Psoas muscle (tissue), 8 donors: ENCODE data around the gene LRCH4. TPM values are rescaled to one million over a fixed set of nuclear protein-coding genes. Genes with fewer than 3 reads are reported as not detected.

Experiments
- ATAC-seq, 4 donors: fragments of 200-7000 bp; cut with Tn5 transposase; one replicate each; pipeline ENCODE4 v1.9.1; 2020; ENCODE audit warnings: moderate library complexity in 3 of 4, mild to moderate bottlenecking in 2 of 4
- DNase-seq, 2 donors: peaks; one replicate each; pipeline ENCODE4 v3.0.0-alpha.2; 2020
- H3K27ac ChIP-seq: fragments of 200-600 bp; one replicate; pipeline ENCODE4 v1.8.0; 2022
- H3K27me3 ChIP-seq, 3 donors: fragments of 200-600 bp in 1 of 3; one replicate each; pipeline versions ENCODE4 v1.6.1 to v1.8.0; 2013 to 2022; ENCODE audit warnings: low read length in 2 of 3, mild to moderate bottlenecking in 2 of 3, moderate library complexity in 1 of 3; ENCODE audit not compliant: insufficient read depth in 3 of 3
- H3K36me3 ChIP-seq, 2 donors: fragments of 200-600 bp in 1 of 2; one replicate each; pipeline versions ENCODE4 v1.6.1 to v1.8.0; 2013 to 2022; ENCODE audit warnings: low read depth in 1 of 2, mild to moderate bottlenecking in 1 of 2, moderate library complexity in 1 of 2; ENCODE audit not compliant: insufficient read depth in 1 of 2
- H3K4me1 ChIP-seq: fragments of 200-600 bp; one replicate; pipeline ENCODE4 v1.8.0; 2022
- H3K4me3 ChIP-seq: fragments of 200-600 bp; one replicate; pipeline ENCODE4 v1.8.0; 2022; ENCODE audit warnings: mild to moderate bottlenecking
- H3K9me3 ChIP-seq: fragments of 200-600 bp; one replicate; pipeline ENCODE4 v1.8.0; 2022
- WGBS, 3 donors: extraction: QIAGEN DNeasy Blood & Tissue Kit; methylation state at CpG; one replicate each; pipeline versions ENCODE4 v1.1.6 to v1.1.7; 2013; 5-methylcytosine and 5-hydroxymethylcytosine counted together
- intact Hi-C, 2 donors: fragments of 100-400 bp; cut with DNase I; formaldehyde crosslinking; loops; one replicate each; pipeline versions ENCODE4 v1.11.0 to v1.14.2; 2022
- polyA plus RNA-seq, 3 donors: library from polyadenylated mRNA; stranded (reverse); fragments of 200-250 nt; gene quantifications; one replicate each; pipeline ENCODE4 v1.2.3, GENCODE V29; 2013
- total RNA-seq, 4 donors: library from RNA; stranded (reverse); fragmentation: NEBNext Ultra II Directional in 2 of 4; extraction: Animal tissue kit (Norgen Biotek cat#: 25700) in 2 of 4; gene quantifications; one replicate each; pipeline versions ENCODE4 v1.2.1 to v1.2.4, GENCODE V29; 2021 to 2023
- TF ChIP-seq, protein P1 (sequence below): fragments of 200-600 bp; IDR thresholded peaks from one replicate; pipeline ENCODE4 v1.8.0; 2022; ENCODE audit warnings: antibody characterized with exemption
- donor health status: healthy with polysubstance abuse.
- donor health status: DM: no; HTN: no; CAD: no; lungs with moderate emphysema.
- donor health status: Bipolar disorder and iron deficiency.
- donor health status: healthy.
- donor health status: DM: yes; HTN: yes; CAD: no.
- donor health status: DM: no; HTN: no; CAD: no.
- donor health status: DM: no; HTN: no; CAD: no.
- donor health status: DM: yes; HTN: yes; CAD: no.

Gene LRCH4
- total and polyA plus RNA-seq, 7 donors = 16.7 to 41.5 (median 33.5) TPM

- H3K4me1 ChIP-seq = no peaks in the 10 kb centered on the region
- 84 to 90% (median 84%) methylated on average over 13 to 20 of the region's 20 CpGs for WGBS, 3 donors
- DNase-seq (no peak), ATAC-seq (no peak)
- H3K27ac ChIP-seq = no peak overlapping the region
- intact Hi-C loops = no loop called here
- H3K36me3 ChIP-seq = peaks cover 10 to 50% of the 10 kb centered on the region in 2 donors
- no peaks in the 10 kb centered on the region for H3K9me3 ChIP-seq
- TF ChIP-seq, protein P1, sequence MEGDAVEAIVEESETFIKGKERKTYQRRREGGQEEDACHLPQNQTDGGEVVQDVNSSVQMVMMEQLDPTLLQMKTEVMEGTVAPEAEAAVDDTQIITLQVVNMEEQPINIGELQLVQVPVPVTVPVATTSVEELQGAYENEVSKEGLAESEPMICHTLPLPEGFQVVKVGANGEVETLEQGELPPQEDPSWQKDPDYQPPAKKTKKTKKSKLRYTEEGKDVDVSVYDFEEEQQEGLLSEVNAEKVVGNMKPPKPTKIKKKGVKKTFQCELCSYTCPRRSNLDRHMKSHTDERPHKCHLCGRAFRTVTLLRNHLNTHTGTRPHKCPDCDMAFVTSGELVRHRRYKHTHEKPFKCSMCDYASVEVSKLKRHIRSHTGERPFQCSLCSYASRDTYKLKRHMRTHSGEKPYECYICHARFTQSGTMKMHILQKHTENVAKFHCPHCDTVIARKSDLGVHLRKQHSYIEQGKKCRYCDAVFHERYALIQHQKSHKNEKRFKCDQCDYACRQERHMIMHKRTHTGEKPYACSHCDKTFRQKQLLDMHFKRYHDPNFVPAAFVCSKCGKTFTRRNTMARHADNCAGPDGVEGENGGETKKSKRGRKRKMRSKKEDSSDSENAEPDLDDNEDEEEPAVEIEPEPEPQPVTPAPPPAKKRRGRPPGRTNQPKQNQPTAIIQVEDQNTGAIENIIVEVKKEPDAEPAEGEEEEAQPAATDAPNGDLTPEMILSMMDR = no peak
- no peak overlapping the region for H3K4me3 ChIP-seq
- H3K27me3 ChIP-seq = peaks cover 0 to 55% (median 14%) of the 10 kb centered on the region in 3 donors
Measured at GRCh38 chr7:100572281-100572948, 13.5 kb downstream of the LRCH4 start.

GRCh38 chr7:100571829-100572116 is 14.2 kb downstream of the LRCH4 start:
- no peak overlapping the region for H3K27ac ChIP-seq
- H3K4me1 ChIP-seq = no peaks in the 10 kb centered on the region
- DNase-seq (no peak), ATAC-seq (no peak)
- TF ChIP-seq, protein P1 = no peak
- H3K27me3 ChIP-seq = peaks cover 0 to 50% (median 14%) of the 10 kb centered on the region in 3 donors
- H3K9me3 ChIP-seq = no peaks in the 10 kb centered on the region
- intact Hi-C loops = no loop called here
- WGBS, 3 donors = 97 to 100% (median 97%) methylated on average over 2 of the region's 2 CpGs
- peaks cover 10 to 44% of the 10 kb centered on the region in 2 donors for H3K36me3 ChIP-seq
- H3K4me3 ChIP-seq = no peak overlapping the region

DNA sequence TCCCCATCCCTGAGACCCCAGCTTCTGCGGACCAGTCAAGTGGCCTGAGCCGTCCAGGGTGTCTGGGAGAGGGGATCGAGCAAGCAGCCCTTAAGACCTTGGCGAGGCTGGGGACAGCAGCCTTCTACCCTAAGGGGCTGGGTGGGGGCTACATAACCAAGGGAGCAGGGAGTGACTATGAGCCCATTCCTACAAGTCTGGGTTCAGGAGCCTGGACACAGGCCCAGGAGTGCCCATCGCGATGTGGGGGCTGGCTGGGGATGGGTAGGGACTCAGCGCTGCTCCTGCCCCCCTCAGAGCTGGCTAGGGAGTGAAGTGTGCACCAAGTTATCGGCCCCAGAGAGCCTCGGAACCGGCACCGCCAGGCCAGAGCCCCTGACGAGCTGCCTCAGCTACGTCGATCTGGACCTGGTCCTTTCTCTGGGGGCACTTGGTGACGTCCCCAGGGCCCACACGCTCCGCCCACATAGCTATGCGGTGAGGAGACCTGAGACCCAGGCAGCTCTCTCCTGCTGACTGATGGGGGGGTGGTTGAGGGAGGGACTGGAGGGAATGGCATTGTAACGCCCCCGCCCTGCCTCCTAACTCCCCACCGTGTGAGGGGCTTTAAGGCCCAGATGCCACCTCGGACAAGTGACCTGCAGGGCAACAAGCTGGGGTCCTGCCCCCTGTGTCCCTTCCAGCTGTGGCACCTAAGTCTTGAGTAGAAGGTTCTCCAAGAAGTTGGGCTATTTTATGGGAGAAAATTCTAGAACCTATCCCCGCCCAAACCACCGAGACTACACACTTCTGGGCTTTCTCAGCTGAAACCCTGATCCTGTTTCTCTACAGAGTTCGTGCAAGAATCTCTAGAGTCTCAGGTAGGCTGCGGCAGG is 14.7 kb downstream of the LRCH4 start:
- TF ChIP-seq, protein P1 = no peak

GRCh38 chr7:100568896-100569844 is 16.8 kb downstream of the LRCH4 start:
- Histone ChIP-seq H3K36me3 (peaks cover 3 to 18% of the 10 kb centered on the region in 2 donors), H3K9me3 (no peaks in the 10 kb centered on the region), H3K27ac (no peak overlapping the region), H3K27me3 (peaks cover 0 to 31% (median 11%) of the 10 kb centered on the region in 3 donors), H3K4me1 (no peaks in the 10 kb centered on the region), H3K4me3 (peak overlapping the region; percentile 27)
- 22 to 23% (median 22%) methylated on average over 33 to 36 of the region's 36 CpGs for WGBS, 3 donors
- ATAC-seq = peak; percentile 40 to 62 (median 48)
- intact Hi-C loops = no loop called here
- peak; percentile 51 to 67 for DNase-seq
- TF ChIP-seq, protein P1 = no peak

More for the DNA sequence above, 14.7 kb downstream of the LRCH4 start:
- WGBS, 3 donors = 72 to 78% (median 76%) methylated on average over 23 to 26 of the region's 26 CpGs
- Histone ChIP-seq H3K27me3 (peaks cover 0 to 50% (median 13%) of the 10 kb centered on the region in 3 donors), H3K9me3 (no peaks in the 10 kb centered on the region), H3K4me3 (no peak overlapping the region), H3K27ac (no peak overlapping the region), H3K36me3 (peaks cover 10 to 38% of the 10 kb centered on the region in 2 donors), H3K4me1 (no peaks in the 10 kb centered on the region)
- DNase-seq (peak in 1 of 2 donors; percentile 47), ATAC-seq (no peak)
- intact Hi-C loops = no loop called here
